RWPE2 (cell line): ENCODE results near the gene MYB.
A peak's percentile ranks its signal among the peaks of the same experiment; 100 is the strongest.
"Not testable (repeated sequence)": the region's sequence is repeated elsewhere in the genome, so short reads cannot be mapped to it uniquely, and the experiment has no call there.

Experiments used
- ATAC-seq: fragments of 200-7000 bp; cut with Tn5 transposase; 3 replicates; pipeline ENCODE4 v1.9.1; 2021; ENCODE audit warnings: low read depth
- DNase-seq: peaks from one replicate; pipeline ENCODE4 v3.0.0-alpha.2; 2020; ENCODE audit warnings: low spot score
- H3K27ac ChIP-seq: fragments of 450-650 bp; 2 replicates; pipeline ENCODE4 v1.5.1; 2017; ENCODE audit warnings: mild to moderate bottlenecking; ENCODE audit not compliant: poor library complexity, severe bottlenecking
- H3K27me3 ChIP-seq: fragments of 250-450 bp; sonication (Bioruptor Pico); 2 replicates; pipeline ENCODE4 v1.5.1; 2021; ENCODE audit warnings: mild to moderate bottlenecking, moderate library complexity; ENCODE audit not compliant: insufficient read depth, poor library complexity, severe bottlenecking
- H3K36me3 ChIP-seq: fragments of 250-450 bp; sonication (Bioruptor Pico); 2 replicates; pipeline ENCODE4 v1.5.1; 2020; ENCODE audit warnings: low read depth, mild to moderate bottlenecking, moderate library complexity
- H3K4me1 ChIP-seq: fragments of 250-450 bp; sonication (Bioruptor Pico); 2 replicates; pipeline ENCODE4 v1.5.1; 2021; ENCODE audit warnings: mild to moderate bottlenecking, moderate library complexity; ENCODE audit not compliant: insufficient read depth, poor library complexity, severe bottlenecking
- H3K4me3 ChIP-seq: fragments of 250-450 bp; sonication (Bioruptor Pico); 2 replicates; pipeline ENCODE4 v1.5.1; 2021; ENCODE audit warnings: mild to moderate bottlenecking, moderate library complexity; ENCODE audit not compliant: severe bottlenecking
- H3K9me3 ChIP-seq: fragments of 250-450 bp; sonication (Bioruptor Pico); 2 replicates; pipeline ENCODE4 v1.5.1; 2021; ENCODE audit warnings: mild to moderate bottlenecking, moderate library complexity; ENCODE audit not compliant: severe bottlenecking
- TF ChIP-seq, protein P1 (sequence below): fragments of 450-650 bp; IDR thresholded peaks from one replicate; pipeline ENCODE4 v1.5.1; 2017; ENCODE audit warnings: mild to moderate bottlenecking, moderate library complexity; ENCODE audit not compliant: poor library complexity, severe bottlenecking

Gene MYB

DNA sequence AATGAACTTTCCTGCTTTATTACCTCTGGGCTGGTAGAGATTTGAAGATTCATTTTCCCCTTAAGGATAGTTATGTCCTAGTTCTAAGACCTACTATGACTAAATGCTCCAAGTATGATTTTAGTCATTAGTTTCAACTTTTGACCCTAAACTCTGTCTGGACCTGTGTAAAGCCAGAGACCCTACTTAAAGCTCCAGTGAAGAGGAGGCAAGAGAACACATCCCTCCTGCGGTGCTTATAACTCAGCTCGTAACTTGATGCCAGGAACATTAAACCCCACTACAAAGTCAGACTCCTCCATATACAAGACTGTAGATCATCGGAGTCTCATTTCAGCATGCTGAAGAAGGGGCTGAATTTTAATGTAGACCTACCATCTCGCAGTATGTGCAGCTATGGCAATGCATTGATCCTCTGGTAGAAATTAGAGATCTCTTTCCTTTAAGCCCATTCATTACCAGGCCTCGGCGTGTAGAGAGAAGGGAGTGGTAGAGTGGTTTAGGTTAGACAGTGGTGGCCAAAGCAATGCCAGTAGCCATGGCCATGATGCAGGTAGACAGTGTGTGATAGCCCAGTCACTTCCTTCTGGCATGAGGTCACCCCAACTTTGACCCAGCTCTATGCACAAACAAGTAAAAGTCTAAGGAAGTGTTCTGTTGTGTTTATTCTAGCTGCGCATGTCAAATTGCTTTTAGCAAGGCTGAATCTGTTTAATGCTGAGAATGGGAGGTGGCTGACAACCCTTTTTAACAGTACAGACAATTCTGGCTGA, 34.8 kb upstream of the MYB start:
- no peaks in the 10 kb centered on the region for H3K27me3 ChIP-seq
- TF ChIP-seq, protein P1, sequence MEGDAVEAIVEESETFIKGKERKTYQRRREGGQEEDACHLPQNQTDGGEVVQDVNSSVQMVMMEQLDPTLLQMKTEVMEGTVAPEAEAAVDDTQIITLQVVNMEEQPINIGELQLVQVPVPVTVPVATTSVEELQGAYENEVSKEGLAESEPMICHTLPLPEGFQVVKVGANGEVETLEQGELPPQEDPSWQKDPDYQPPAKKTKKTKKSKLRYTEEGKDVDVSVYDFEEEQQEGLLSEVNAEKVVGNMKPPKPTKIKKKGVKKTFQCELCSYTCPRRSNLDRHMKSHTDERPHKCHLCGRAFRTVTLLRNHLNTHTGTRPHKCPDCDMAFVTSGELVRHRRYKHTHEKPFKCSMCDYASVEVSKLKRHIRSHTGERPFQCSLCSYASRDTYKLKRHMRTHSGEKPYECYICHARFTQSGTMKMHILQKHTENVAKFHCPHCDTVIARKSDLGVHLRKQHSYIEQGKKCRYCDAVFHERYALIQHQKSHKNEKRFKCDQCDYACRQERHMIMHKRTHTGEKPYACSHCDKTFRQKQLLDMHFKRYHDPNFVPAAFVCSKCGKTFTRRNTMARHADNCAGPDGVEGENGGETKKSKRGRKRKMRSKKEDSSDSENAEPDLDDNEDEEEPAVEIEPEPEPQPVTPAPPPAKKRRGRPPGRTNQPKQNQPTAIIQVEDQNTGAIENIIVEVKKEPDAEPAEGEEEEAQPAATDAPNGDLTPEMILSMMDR = no peak
- H3K4me1 ChIP-seq = peaks cover 16% of the 10 kb centered on the region
- peak overlapping the region; percentile 38 for H3K27ac ChIP-seq
- no peak overlapping the region for H3K4me3 ChIP-seq
- ATAC-seq (peak; percentile 95), DNase-seq (no peak)
- no peaks in the 10 kb centered on the region for H3K9me3 ChIP-seq
- H3K36me3 ChIP-seq = no peaks in the 10 kb centered on the region

DNA sequence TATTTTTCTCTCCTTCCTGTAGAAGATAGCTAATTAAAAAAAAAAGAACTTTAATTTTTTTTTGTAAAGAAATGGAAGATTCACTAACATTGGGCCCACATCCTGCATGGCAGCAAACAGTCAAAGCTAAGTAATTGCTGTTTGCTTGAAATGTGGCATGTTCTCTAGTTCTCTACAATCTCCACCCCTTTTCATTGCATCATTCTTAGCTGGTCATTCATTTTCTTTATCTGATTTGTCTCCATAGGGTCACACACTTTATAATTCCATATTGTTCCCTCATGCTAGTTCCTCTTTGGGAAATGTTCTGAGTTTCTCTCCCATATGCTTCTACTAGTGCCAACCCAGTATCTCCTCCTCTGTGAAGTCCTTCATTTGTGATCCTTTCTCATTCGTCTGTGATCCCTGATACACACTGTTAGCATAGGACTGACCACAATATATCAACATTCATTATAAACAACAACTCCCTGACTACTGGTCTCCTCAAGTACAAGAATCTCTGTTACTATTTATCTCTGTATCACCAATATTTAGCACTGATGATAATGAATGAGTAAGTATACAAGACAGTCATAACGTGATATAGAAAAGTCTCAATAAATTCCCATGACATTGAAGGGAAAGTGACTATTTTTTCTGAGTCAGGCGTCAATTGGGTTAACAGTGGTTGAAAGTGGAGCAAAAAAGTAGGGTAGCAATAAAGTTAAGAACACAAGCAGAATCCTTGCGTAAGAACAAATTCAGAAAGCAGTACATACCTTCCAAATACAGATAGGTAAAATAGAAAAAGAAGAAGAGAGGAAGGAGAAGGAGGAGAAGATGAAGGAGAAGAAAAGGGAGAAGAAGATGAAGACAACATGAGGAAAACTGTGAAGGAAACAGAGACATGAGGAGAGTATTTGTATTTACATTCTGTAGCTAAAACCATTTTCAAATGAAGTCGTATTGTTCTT, 33.2 kb upstream of the MYB start:
- TF ChIP-seq, protein P1 = no peak
- H3K36me3 ChIP-seq = no peaks in the 10 kb centered on the region
- peaks cover 16% of the 10 kb centered on the region for H3K4me1 ChIP-seq
- ATAC-seq = no peak
- no peak overlapping the region for H3K4me3 ChIP-seq
- no peak overlapping the region for H3K27ac ChIP-seq
- no peaks in the 10 kb centered on the region for H3K27me3 ChIP-seq
- no peaks in the 10 kb centered on the region for H3K9me3 ChIP-seq
- no peak for DNase-seq

DNA sequence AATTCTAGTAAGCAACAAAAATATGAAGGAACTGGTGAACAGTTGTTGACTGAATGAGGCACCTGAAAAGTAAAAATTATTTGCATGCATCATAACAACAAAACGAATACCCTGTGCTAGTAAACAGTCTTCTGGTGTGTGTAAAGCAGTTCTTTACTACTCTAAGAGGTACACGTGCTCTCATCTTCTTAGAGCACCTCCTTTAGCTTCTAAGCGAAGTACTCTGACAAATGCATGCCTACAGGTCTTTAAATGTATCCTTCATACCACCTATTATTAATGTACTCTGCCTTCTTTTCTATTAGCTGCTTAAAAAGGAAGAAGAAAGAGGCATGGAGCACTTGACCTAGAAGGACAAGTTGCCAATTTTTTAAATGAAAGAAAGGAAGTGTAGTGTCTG, 32.2 kb upstream of the MYB start:
- H3K4me1 ChIP-seq = peaks cover 16% of the 10 kb centered on the region
- H3K9me3 ChIP-seq = no peaks in the 10 kb centered on the region
- H3K27ac ChIP-seq = no peak overlapping the region
- H3K27me3 ChIP-seq = no peaks in the 10 kb centered on the region
- TF ChIP-seq, protein P1 = no peak
- ATAC-seq (no peak), DNase-seq (no peak)
- H3K36me3 ChIP-seq = no peaks in the 10 kb centered on the region
- no peak overlapping the region for H3K4me3 ChIP-seq

DNA sequence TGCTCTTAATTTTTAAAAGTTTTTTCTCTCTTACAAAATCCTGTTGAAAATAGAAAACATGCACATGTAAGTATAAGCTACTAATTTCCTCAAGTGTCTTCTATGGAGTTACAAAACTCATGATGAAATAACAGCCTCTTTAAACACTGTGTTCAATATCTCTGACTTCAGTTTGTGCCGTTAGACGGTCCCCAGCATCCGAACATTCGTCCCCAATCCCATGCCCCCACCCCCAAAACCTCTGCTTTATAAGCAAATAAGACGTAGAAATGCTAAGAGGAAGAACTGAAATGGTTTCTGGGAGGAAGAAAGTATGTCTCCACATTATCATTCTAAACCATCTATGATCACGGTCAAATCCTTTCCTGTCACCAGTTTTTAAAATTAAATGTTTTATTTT, 31.7 kb upstream of the MYB start:
- DNase-seq (no peak), ATAC-seq (no peak)
- TF ChIP-seq, protein P1 = no peak

DNA sequence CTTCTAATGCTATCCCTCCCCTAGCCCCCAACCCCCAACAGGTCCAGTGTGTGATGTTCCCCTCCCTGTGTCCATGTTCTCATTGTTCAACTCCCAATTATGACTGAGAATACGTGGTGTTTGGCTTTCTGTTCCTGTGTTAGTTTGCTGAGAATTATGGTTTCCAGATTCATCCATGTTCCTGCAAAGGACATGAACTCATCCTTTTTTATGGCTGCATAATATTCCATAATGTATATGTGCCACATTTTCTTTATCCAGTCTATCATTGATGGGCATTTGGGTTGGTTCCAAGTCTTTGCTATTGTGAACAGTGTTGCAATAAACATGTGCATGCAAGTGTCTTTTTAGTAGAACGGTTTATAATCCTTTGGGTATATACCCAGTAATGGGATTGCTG, 30.6 kb upstream of the MYB start:
- not testable (repeated sequence) for H3K9me3 ChIP-seq, H3K27me3 ChIP-seq, DNase-seq, H3K4me3 ChIP-seq, ATAC-seq, H3K27ac ChIP-seq, H3K36me3 ChIP-seq
- H3K4me1 ChIP-seq = peaks cover 12% of the 10 kb centered on the region

More for the DNA sequence above, 31.7 kb upstream of the MYB start:
- Histone ChIP-seq H3K4me3 (no peak overlapping the region), H3K36me3 (no peaks in the 10 kb centered on the region), H3K27me3 (no peaks in the 10 kb centered on the region), H3K4me1 (peaks cover 16% of the 10 kb centered on the region), H3K9me3 (no peaks in the 10 kb centered on the region), H3K27ac (no peak overlapping the region)

DNA sequence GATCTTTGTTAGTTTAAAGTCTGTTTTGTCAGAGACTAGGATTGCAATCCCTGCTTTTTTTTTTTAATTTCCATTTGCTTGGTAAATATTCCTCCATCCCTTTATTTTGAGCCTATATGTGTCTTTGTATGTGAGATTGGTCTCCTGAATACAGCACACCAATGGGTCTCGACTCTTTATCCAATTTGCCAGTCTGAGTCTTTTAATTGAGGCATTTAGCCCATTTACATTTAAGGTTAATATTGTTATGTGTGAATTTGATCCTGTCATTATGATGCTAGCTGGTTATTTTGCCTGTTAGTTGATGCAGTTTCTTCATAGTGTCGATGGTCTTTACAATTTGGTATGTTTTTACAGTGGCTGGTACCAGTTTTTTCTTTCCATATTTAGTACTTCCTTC, 27.0 kb upstream of the MYB start:
- not testable (repeated sequence) for H3K9me3 ChIP-seq, H3K27me3 ChIP-seq, H3K4me1 ChIP-seq, H3K36me3 ChIP-seq, ATAC-seq, H3K4me3 ChIP-seq, DNase-seq, H3K27ac ChIP-seq
